Activated CD8-positive, alpha-beta T cell treated with anti-CD3 and anti-CD28 coated beads for 36 hours (primary cell): Measurements from ENCODE around the gene PNPLA7. TPM values are rescaled to one million over a fixed set of nuclear protein-coding genes. Genes with fewer than 3 reads are reported as not detected.

Experiments
- ATAC-seq: fragments of 200-7000 bp; cut with Tn5 transposase; one replicate; pipeline ENCODE4 v1.10.0; 2021; ENCODE audit warnings: mild to moderate bottlenecking, moderate library complexity
- CTCF ChIA-PET: fragments of 350-600 bp; sonication (Branson Sonifier 250); formaldehyde crosslinking; loops from one replicate; lab custom pipeline; 2021; ENCODE audit warnings: antibody characterized with exemption; lab: Charles Lee
- POLR2A ChIA-PET: fragments of 350-600 bp; sonication (Branson Sonifier 250); formaldehyde crosslinking; loops from one replicate; lab custom pipeline; 2021; ENCODE audit warnings: antibody characterized with exemption; lab: Charles Lee
- DNase-seq: peaks from one replicate; pipeline ENCODE4 v3.0.0-alpha.2; 2020
- H3K27ac Mint-ChIP-seq: one replicate; pipeline ENCODE4 v1.8.0; 2021; ENCODE audit warnings: mild to moderate bottlenecking, mixed read lengths
- H3K27me3 Mint-ChIP-seq: one replicate; pipeline ENCODE4 v1.8.0; 2021; ENCODE audit warnings: mixed read lengths
- H3K36me3 Mint-ChIP-seq: one replicate; pipeline ENCODE4 v1.8.0; 2021; ENCODE audit warnings: low read depth, mixed read lengths
- H3K4me1 Mint-ChIP-seq: one replicate; pipeline ENCODE4 v1.8.0; 2021; ENCODE audit warnings: low read depth, mixed read lengths
- H3K4me3 Mint-ChIP-seq: one replicate; pipeline ENCODE4 v1.8.0; 2021; ENCODE audit warnings: mild to moderate bottlenecking, moderate library complexity, mixed read lengths
- H3K9me3 Mint-ChIP-seq: one replicate; pipeline ENCODE4 v1.8.0; 2021; ENCODE audit warnings: mixed read lengths
- CTCF ChIP-seq: fragments of 200-600 bp; IDR thresholded peaks from one replicate; pipeline ENCODE4 v1.8.0; 2022; ENCODE audit warnings: antibody characterized with exemption, mild to moderate bottlenecking
- intact Hi-C: fragments of 100-400 bp; cut with micrococcal nuclease; formaldehyde crosslinking; loops from one replicate; pipeline ENCODE4 v1.10.0; 2022
- total RNA-seq, 2 experiments: library from RNA; stranded (reverse); gene quantifications; one replicate each; pipeline ENCODE4 v1.2.3, GENCODE V29; 2021

Gene PNPLA7
- total RNA-seq, 2 experiments from 2014 or later: 4.8 to 5.0 TPM

DNA sequence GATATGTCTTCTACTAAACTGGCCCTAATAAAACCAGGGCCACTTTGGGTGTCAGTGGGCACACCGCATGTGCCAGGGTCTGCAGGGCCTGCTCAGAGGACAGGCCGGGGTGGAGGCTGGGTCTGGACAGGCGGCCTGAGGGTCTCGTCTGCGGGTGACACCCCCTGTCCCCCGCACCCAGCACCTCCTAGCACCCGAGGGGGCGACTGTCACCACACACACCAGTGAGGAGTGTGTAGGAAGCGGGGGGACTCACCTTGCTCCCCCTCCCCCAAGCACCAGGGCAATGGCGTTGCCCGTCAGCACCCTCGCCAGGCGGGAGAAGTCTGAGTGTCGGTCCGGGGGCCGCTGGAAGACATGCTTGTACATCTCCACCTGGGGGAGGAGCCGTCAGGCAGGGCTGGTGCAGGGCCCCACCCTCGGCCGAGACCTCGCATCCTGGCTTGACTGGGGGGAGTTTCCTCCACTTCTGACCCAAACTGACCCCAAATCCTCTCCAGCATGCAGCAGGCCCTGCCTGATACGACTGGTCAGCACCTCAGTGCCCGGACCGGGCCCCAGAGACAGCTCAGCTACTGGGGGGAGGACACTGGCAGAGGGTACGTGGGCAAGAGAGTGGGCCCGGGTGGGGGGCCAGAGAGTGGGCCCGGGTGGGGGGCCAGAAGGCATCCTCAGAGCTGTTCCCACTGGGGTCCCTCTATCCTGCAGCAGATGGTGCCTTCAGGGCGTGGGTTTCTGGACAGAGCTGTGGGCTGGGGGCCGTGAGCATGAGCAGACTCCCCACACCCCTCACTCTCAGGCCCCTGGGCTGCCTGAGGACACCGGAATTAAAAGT, 72.2 kb downstream of the PNPLA7 start:
- CTCF ChIA-PET: no interaction called here
- POLR2A ChIA-PET: no interaction called here
- H3K27me3 Mint-ChIP-seq: no peaks in the 10 kb centered on the region
- DNase-seq: no peak
- no peak for TF ChIP-seq CTCF
- no peak overlapping the region for H3K4me3 Mint-ChIP-seq
- ATAC-seq: no peak
- H3K4me1 Mint-ChIP-seq: peaks cover 7% of the 10 kb centered on the region
- no peak overlapping the region for H3K27ac Mint-ChIP-seq
- intact Hi-C loops: no loop called here
- H3K9me3 Mint-ChIP-seq: peaks cover 21% of the 10 kb centered on the region
- H3K36me3 Mint-ChIP-seq: peaks cover 18% of the 10 kb centered on the region

DNA sequence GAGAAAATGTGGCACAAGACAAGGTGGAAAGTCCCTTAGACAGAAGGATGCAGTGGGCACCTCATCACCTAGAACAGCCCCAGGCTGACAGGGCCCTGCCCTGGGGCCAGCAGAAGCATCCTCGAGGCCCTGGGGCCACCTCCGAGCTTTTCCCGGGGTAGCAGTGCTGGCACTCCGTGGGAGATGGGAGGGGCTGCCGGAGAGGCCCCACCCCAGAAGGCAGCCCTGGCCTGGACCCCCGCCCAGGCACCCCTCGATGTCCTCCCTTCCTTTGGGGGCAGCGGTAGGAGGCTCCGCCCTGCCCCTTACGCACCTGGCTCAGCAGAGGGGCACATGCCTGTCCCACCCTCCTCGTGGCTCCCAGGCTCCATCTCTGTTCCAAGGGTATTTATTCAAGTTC, 73.3 kb downstream of the PNPLA7 start:
- H3K27me3 Mint-ChIP-seq: no peaks in the 10 kb centered on the region
- H3K4me3 Mint-ChIP-seq: no peak overlapping the region
- intact Hi-C loops: no loop called here
- no peak for TF ChIP-seq CTCF
- CTCF ChIA-PET: interaction anchor here (0.8 kb wide), 1 partner anchor 31 kb away, joined by 3 read pairs; no protein-coding TSS in a partner anchor
- peaks cover 2% of the 10 kb centered on the region for H3K4me1 Mint-ChIP-seq
- H3K36me3 Mint-ChIP-seq: peaks cover 20% of the 10 kb centered on the region
- H3K9me3 Mint-ChIP-seq: peaks cover 23% of the 10 kb centered on the region
- POLR2A ChIA-PET: no interaction called here
- no peak for DNase-seq
- H3K27ac Mint-ChIP-seq: no peak overlapping the region
- no peak for ATAC-seq

GRCh38 chr9:137475666-137476065, 74.5 kb downstream of the PNPLA7 start:
- Mint-ChIP-seq H3K36me3 (peaks cover 20% of the 10 kb centered on the region), H3K27ac (no peak overlapping the region), H3K9me3 (peaks cover 23% of the 10 kb centered on the region), H3K4me3 (no peak overlapping the region), H3K27me3 (no peaks in the 10 kb centered on the region), H3K4me1 (peaks cover 3% of the 10 kb centered on the region)
- CTCF ChIA-PET: no interaction called here
- TF ChIP-seq CTCF: no peak
- no peak for DNase-seq
- POLR2A ChIA-PET: no interaction called here
- intact Hi-C loops: no loop called here
- no peak for ATAC-seq

DNA sequence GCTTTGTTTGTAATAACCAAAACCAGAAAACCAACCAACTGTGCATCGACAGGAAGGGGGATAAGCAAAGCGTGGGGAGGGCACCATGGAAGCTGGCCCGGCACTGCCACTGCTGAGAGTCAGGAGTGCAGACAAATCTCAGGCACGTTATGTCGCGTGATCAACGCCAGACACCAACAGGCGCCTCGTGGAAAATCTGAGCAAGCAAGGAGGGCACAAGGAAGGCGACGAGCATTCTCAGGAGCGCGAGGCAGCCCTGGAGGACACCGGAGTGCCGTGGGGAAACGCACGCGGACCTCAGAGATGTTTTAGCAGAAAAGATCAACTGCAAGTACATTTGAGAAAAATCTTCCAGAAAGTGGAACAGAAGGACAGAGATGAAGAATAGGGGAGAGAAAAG, 75.9 kb downstream of the PNPLA7 start:
- H3K27me3 Mint-ChIP-seq: peaks cover 5% of the 10 kb centered on the region

More for the DNA sequence above, 75.9 kb downstream of the PNPLA7 start:
- H3K27ac Mint-ChIP-seq: no peak overlapping the region
- CTCF ChIA-PET: no interaction called here
- POLR2A ChIA-PET: interaction anchor here (0.6 to 1.5 kb wide), 2 partner anchors 12 to 22 kb away, joined by 3 read pairs; no protein-coding TSS in a partner anchor
- peaks cover 20% of the 10 kb centered on the region for H3K36me3 Mint-ChIP-seq
- DNase-seq: no peak
- peaks cover 6% of the 10 kb centered on the region for H3K4me1 Mint-ChIP-seq
- peaks cover 23% of the 10 kb centered on the region for H3K9me3 Mint-ChIP-seq
- no peak for ATAC-seq
- no peak for TF ChIP-seq CTCF
- intact Hi-C loops: no loop called here
- H3K4me3 Mint-ChIP-seq: no peak overlapping the region
